Spinal cord (tissue), 10 donors: ENCODE measurements around the gene ZNF23. TPM values are rescaled to one million over a fixed set of nuclear protein-coding genes. Genes with fewer than 3 reads are reported as not detected.

ENCODE experiments used
- DNase-seq, 6 donors: peaks; one replicate each; pipeline versions ENCODE4 v3.0.0 to v3.0.0-alpha.2; 2013 to 2015; ENCODE audit warnings: low spot score in 6 of 6, low read depth in 4 of 6
- H3K27ac ChIP-seq: one replicate; pipeline ENCODE4 v1.5.1; 2013; ENCODE audit warnings: low read depth, low read length, control low read depth
- H3K27me3 ChIP-seq: one replicate; pipeline ENCODE4 v1.6.1; 2013; ENCODE audit warnings: low read length; ENCODE audit not compliant: control insufficient read depth, insufficient read depth
- H3K36me3 ChIP-seq: one replicate; pipeline ENCODE4 v1.6.1; 2013; ENCODE audit warnings: low read length; ENCODE audit not compliant: control insufficient read depth, insufficient read depth
- H3K4me1 ChIP-seq: one replicate; pipeline ENCODE4 v1.6.1; 2013; ENCODE audit warnings: low read length; ENCODE audit not compliant: control insufficient read depth, insufficient read depth
- H3K4me3 ChIP-seq: one replicate; pipeline ENCODE4 v1.5.1; 2013; ENCODE audit warnings: low read depth, low read length, control low read depth
- H3K9me3 ChIP-seq: one replicate; pipeline ENCODE4 v1.6.1; 2013; ENCODE audit warnings: low read length; ENCODE audit not compliant: control insufficient read depth, insufficient read depth
- WGBS: methylation state at CpG from one replicate; pipeline ENCODE4 v1.1.5; 2013; ENCODE audit warnings: missing lambda C conversion rate; ENCODE audit not compliant: insufficient coverage; 5-methylcytosine and 5-hydroxymethylcytosine counted together
- polyA plus RNA-seq, 2 donors: library from polyadenylated mRNA; unstranded; fragments of 120-200 nt; gene quantifications; one replicate each; pipeline ENCODE4 v1.2.1, GENCODE V29; 2013; ENCODE audit not compliant: insufficient read length in 2 of 2
- total RNA-seq, 2 donors: library from RNA; depleted of rRNA in 1 of 2; stranded (reverse); fragments of 120-200 nt in 1 of 2; fragments of >200 nt in 1 of 2; gene quantifications; one replicate each; pipeline versions ENCODE4 v1.2.3 to v1.2.4, GENCODE V29; 2013 to 2014
- donor health status: healthy.

The ZNF23 gene
- total and polyA plus RNA-seq, 4 donors = 14.5 to 28.9 (median 20.6) TPM

DNA sequence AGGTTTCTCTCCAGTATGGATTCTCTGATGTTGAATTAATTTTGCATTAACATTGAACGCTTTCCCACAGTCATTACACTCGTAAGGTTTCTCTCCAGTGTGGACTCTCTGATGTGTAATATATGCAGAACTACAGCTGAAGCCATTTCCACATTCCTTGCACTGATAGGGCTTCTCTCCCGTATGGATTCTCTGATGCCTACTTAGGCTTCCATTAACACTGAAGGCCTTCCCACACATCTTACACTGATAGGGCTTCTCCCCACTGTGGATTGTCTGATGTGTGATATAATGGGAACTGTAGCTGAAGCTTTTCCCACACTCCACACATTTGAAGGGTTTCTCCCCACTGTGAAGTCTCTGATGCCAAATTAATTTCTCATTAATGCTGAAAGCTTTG lies 13.0 kb downstream of the ZNF23 start:
- Histone ChIP-seq H3K27me3 (no peaks in the 10 kb centered on the region), H3K27ac (no peak overlapping the region), H3K9me3 (peaks cover 18% of the 10 kb centered on the region), H3K4me3 (no peak overlapping the region), H3K36me3 (peaks cover 49% of the 10 kb centered on the region), H3K4me1 (no peaks in the 10 kb centered on the region)
- no CpG with 5 or more reads among the region's 3 CpGs for WGBS
- DNase-seq = no peak

DNA sequence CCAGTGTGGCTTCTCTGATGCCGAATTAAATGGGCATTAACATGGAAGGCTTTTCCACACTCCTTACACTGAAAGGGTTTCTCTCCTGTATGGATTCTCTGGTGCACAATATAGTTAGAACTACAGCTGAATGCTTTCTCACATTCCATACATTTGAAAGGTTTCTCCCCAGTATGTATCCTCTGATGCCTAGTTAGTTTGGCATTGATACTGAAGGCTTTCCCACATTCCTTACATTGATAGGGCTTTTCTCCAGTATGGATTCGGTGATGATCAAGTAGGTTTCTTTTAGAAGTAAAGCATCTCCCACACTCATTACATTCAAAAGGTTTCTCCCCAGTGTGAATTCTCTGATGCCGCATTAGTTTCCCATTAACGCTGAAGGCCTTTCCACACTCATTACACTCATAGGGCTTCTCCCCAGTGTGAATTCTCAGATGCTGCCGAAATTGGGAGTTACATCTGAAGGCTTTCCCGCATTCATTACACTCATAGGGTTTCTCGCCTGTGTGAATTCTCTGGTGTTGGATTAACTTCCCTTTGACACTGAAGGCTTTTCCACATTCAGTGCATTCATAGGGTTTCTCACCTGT lies 13.7 kb downstream of the ZNF23 start:
- DNase-seq = no peak
- H3K9me3 ChIP-seq = peaks cover 18% of the 10 kb centered on the region
- peaks cover 44% of the 10 kb centered on the region for H3K36me3 ChIP-seq
- H3K4me3 ChIP-seq = no peak overlapping the region
- 96% methylated on average over 2 of the region's 7 CpGs for WGBS
- no peak overlapping the region for H3K27ac ChIP-seq
- H3K4me1 ChIP-seq = no peaks in the 10 kb centered on the region
- H3K27me3 ChIP-seq = no peaks in the 10 kb centered on the region

DNA sequence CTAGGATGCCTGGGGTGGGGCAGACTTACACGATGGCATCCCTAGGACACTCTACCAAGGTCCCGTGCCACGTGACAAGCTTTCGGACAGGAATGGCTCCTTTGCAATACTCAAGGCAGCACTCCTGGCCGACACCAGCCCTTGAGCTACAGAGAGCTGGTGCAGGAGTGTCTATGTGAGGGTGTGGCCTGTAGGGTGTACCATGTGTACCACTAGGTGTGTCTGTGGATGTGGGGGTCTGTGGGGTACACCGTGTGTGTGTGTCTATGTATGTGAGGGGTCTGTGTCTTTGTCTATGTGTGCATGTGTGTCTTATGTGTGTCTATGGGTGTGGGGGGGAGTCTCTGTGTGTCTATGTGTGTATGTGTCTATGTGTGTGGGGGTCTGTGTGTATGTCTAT lies 18.3 kb downstream of the ZNF23 start:
- H3K36me3 ChIP-seq = peaks cover 8% of the 10 kb centered on the region
- no peak overlapping the region for H3K27ac ChIP-seq
- H3K27me3 ChIP-seq = peaks cover 20% of the 10 kb centered on the region
- no peaks in the 10 kb centered on the region for H3K4me1 ChIP-seq
- peaks cover 9% of the 10 kb centered on the region for H3K9me3 ChIP-seq
- 87% methylated on average over 6 of the region's 6 CpGs for WGBS
- no peak for DNase-seq
- H3K4me3 ChIP-seq = no peak overlapping the region

DNA sequence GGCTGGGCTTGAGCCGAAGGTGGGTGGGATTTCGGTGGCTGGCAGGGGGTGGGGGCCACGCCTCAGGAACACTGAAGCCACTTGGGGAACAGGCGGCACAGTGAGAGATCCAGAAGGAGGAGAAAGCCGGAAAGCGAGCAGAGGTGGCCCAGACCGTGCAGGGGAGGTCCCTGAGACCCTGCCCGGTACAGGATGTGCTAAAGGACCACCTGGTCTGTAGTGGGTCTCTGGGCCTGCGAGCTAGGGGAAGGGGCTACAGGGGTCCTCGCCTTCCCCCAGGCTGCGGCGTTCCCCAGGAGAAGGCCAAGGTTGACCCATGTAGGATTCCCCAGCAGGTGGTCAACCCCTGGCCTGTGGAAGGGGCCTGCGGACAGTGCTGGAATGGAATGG lies 20.0 kb downstream of the ZNF23 start, which contains the start of gene TLE7:
TSS of gene TLE7 (minus strand) at position 4 of the 390 bp plus-strand sequence. CDS start 8,730 bp downstream, outside the sequence.
- Histone ChIP-seq H3K27me3 (peaks cover 21% of the 10 kb centered on the region), H3K4me1 (no peaks in the 10 kb centered on the region), H3K36me3 (no peaks in the 10 kb centered on the region), H3K4me3 (no peak within 1 kb of the TSS), H3K9me3 (peaks cover 1% of the 10 kb centered on the region), H3K27ac (no peak within 1 kb of the TSS)
- no peak for DNase-seq
- WGBS = 89% methylated on average over 13 of the region's 13 CpGs

DNA sequence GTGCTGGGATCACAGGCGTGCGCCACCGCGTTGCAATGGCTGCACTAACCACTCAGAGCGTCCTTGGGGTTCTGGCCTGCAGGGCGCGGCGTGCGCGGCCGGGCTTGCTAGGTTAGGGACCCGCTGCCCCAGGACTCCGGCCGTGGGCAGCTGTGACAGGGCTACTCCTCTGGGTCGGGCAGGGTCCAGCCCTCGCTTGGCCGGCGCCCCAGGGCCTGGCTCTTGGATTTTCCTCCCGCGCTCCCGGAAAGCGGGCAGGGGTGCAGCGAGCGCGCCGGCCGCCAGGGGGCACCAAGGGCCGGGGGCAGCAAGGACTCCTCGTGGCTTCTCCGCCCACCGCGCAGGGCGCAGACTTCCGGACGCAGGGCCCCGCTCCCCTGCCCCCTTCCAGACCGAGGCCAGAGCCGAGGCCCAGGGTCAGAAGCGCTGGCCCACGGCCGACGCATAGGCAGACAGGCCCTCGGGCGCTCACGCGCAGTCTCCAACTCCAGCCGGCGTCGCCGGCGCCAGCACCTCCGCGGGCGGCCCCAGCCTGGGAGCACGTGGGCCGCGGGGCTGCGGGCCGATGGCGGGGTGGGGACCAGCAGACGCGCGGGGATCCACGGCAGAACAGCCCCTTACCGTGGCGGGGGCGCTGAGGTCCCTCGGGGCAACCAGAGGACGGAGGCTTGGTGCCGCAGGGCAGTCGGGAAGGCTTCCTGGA lies 20.5 kb downstream of the ZNF23 start:
- Histone ChIP-seq H3K4me3 (no peak overlapping the region), H3K4me1 (no peaks in the 10 kb centered on the region), H3K27me3 (peaks cover 21% of the 10 kb centered on the region), H3K9me3 (peaks cover 1% of the 10 kb centered on the region), H3K27ac (no peak overlapping the region), H3K36me3 (no peaks in the 10 kb centered on the region)
- no peak for DNase-seq
- WGBS = 29% methylated on average over 71 of the region's 71 CpGs

DNA sequence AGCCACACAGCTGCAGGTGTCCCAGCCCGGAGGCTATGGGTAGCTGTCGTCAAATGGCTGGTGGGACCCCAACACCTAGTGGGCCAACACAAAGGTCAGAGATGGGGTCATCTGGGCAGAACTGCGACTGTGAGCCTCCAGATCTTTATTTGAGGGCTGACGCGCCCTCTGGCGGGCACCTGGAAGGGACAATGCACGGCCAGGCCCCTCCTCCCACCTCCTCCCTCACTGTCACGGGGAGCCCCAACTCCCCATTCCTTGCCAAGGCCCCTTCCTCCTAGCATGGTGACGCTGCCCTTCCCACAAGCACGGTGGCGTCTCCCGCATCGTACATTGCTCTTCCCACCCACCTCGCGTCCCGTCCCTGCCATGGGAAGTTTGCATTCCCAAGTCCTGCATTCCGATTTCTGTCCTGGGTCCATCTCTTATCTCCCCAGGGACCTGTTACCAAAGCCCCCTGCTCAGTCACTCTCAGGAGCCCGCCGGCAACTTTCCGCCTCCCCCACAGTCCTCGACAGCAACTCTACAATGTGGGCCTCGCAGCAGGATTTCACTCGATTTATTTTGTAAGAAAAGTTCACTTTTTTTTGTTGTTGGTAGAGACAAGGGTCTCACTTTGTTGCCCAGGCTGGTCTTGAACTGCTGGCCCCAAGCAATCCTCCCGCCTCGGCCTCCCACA lies 21.2 kb downstream of the ZNF23 start:
- Histone ChIP-seq H3K27ac (no peak overlapping the region), H3K4me1 (no peaks in the 10 kb centered on the region), H3K4me3 (no peak overlapping the region), H3K9me3 (peaks cover 1% of the 10 kb centered on the region), H3K36me3 (no peaks in the 10 kb centered on the region), H3K27me3 (peaks cover 21% of the 10 kb centered on the region)
- WGBS = 58% methylated on average over 20 of the region's 25 CpGs
- no peak for DNase-seq

DNA sequence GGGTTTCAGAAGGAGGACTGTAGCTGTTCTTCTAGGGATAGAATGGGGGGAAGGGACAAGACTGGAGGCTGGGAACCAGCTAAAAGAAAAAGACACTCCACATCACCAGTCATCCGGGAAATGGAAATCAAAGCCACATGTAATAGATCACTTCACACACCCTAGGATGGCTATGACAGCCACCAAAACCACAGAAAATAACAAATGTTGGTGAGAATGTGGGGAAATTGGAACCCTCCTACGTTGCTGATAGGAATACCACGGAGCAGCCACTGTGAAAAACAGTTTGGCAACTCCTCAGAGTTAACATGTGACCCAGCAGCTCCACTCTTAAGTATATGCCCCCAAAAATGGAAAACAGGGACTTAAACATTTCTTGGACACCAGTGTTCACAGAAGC lies 22.5 kb downstream of the ZNF23 start:
- no peaks in the 10 kb centered on the region for H3K4me1 ChIP-seq
- H3K27me3 ChIP-seq = peaks cover 21% of the 10 kb centered on the region
- no peak overlapping the region for H3K27ac ChIP-seq
- WGBS = 60% methylated on average over 1 of the region's 3 CpGs
- no peak for DNase-seq
- H3K9me3 ChIP-seq = peaks cover 1% of the 10 kb centered on the region
- no peaks in the 10 kb centered on the region for H3K36me3 ChIP-seq
- no peak overlapping the region for H3K4me3 ChIP-seq

DNA sequence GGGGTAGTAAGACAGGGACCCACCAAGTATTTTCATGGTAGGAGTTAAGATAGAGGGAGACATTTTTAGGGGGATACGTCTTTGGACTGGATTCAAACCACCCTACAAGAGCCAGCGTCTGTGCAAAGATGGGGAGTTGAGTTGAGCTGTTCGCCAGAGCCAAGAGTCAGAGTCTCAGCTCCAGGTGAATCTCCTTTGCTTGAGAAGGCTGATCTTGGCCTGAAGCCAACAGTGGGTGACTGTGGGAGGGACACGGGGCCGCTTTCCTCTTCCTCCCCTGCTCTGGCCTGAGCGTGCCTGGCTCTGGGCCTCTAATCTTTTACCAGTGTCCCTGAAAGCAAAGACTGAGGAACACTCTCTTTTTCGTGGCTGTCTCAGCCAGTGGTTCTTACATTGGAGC lies 25.6 kb downstream of the ZNF23 start:
- Histone ChIP-seq H3K4me1 (no peaks in the 10 kb centered on the region), H3K4me3 (no peak overlapping the region), H3K27me3 (peaks cover 16% of the 10 kb centered on the region), H3K9me3 (no peaks in the 10 kb centered on the region), H3K27ac (no peak overlapping the region), H3K36me3 (no peaks in the 10 kb centered on the region)
- no peak for DNase-seq
- 85% methylated on average over 5 of the region's 7 CpGs for WGBS

DNA sequence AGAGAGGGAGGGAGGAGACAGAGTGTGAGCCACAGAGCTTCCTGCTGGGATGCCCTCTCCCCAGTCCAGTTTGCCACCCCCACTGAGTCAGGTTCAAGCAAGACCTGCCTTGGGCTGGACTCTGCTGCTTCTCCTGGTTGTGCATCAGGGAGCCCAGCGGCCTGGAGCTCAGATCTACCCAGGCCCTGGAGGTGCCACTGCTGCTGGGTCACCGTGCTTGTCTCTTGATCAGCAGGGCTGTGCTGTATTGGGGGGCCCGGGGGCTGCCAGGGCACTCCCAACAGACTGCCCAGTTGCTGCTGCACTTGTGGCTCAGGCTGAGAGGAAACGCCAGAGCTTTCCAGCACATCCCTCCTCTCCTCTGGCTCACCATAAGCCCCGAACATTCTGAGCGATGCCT lies 29.1 kb downstream of the ZNF23 start:
- H3K27me3 ChIP-seq = peaks cover 2% of the 10 kb centered on the region

More for the DNA sequence above, 29.1 kb downstream of the ZNF23 start:
- H3K4me1 ChIP-seq = no peaks in the 10 kb centered on the region
- H3K36me3 ChIP-seq = no peaks in the 10 kb centered on the region
- H3K27ac ChIP-seq = no peak overlapping the region
- no peaks in the 10 kb centered on the region for H3K9me3 ChIP-seq
- no peak overlapping the region for H3K4me3 ChIP-seq
- DNase-seq = no peak
- WGBS = 79% methylated on average over 6 of the region's 6 CpGs
